ENCODE results near the gene PRKAG2.

The PRKAG2 gene

GRCh38 chr7:151902311-151902710 lies 25.4 kb upstream of the PRKAG2 start:
- no peak for TF ChIP-seq CTCF (IDR thresholded peaks at IDR 0.05; ENCODE audit: control extremely low read depth, extremely low read depth, low read depth, missing control alignments)
- DNase-seq (ENCODE audit: extremely low spot score): no peak
- POLR2A ChIA-PET: interaction anchor here (0.7 kb wide), 1 partner anchor 12 kb away, joined by 3 read pairs; no protein-coding TSS in a partner anchor
- CTCF ChIA-PET: no interaction called here

- no peak for DNase-seq (ENCODE audit: extremely low spot score)
- TF ChIP-seq CTCF (IDR thresholded peaks at IDR 0.05; ENCODE audit: control extremely low read depth, extremely low read depth, low read depth, missing control alignments): no peak
- ChIA-PET POLR2A (interaction anchor here (0.7 kb wide), 1 partner anchor 13 kb away, joined by 3 read pairs; no protein-coding TSS in a partner anchor), CTCF (no interaction called here)
Observed at GRCh38 chr7:151901828-151902227, 24.9 kb upstream of the PRKAG2 start.

- DNase-seq (ENCODE audit: extremely low spot score): no peak
- POLR2A ChIA-PET: no interaction called here
- no peak for TF ChIP-seq CTCF (IDR thresholded peaks at IDR 0.05; ENCODE audit: control extremely low read depth, extremely low read depth, low read depth, missing control alignments)
- CTCF ChIA-PET: interaction anchor here (1.3 kb wide), 1 partner anchor 31 kb away, joined by 3 read pairs; no protein-coding TSS in a partner anchor
Observed at GRCh38 chr7:151900986-151901621, 24.2 kb upstream of the PRKAG2 start.

- no peak for TF ChIP-seq CTCF (IDR thresholded peaks at IDR 0.05; ENCODE audit: control extremely low read depth, extremely low read depth, low read depth, missing control alignments)
- no peak for DNase-seq (ENCODE audit: extremely low spot score)
- ChIA-PET CTCF (interaction anchor here (1.3 kb wide), 1 partner anchor 31 kb away, joined by 3 read pairs; no protein-coding TSS in a partner anchor), POLR2A (no interaction called here)
Observed at GRCh38 chr7:151900591-151900985, 23.7 kb upstream of the PRKAG2 start.

- no peak for DNase-seq (ENCODE audit: extremely low spot score)
- TF ChIP-seq CTCF (IDR thresholded peaks at IDR 0.05; ENCODE audit: control extremely low read depth, extremely low read depth, low read depth, missing control alignments): no peak
- POLR2A ChIA-PET: no interaction called here
- CTCF ChIA-PET: interaction anchor here (1.3 kb wide), 1 partner anchor 30 kb away, joined by 3 read pairs; no protein-coding TSS in a partner anchor
Observed at GRCh38 chr7:151899513-151900360, 22.8 kb upstream of the PRKAG2 start.

GRCh38 chr7:151897951-151898686 lies 21.2 kb upstream of the PRKAG2 start:
- DNase-seq (ENCODE audit: extremely low spot score): no peak
- ChIA-PET POLR2A (no interaction called here), CTCF (no interaction called here)
- no peak for TF ChIP-seq CTCF (IDR thresholded peaks at IDR 0.05; ENCODE audit: control extremely low read depth, extremely low read depth, low read depth, missing control alignments)
